Esophagus muscularis mucosa (tissue), 4 donors: Measurements from ENCODE around the gene GJD3. TPM values are rescaled to one million over a fixed set of nuclear protein-coding genes. Genes with fewer than 3 reads are reported as not detected.

Experiments
- DNase-seq: peaks from one replicate; pipeline ENCODE4 v3.0.0-alpha.2; 2017; ENCODE audit errors: extremely low spot score
- H3K27ac ChIP-seq, 4 donors: fragments of 200-600 bp; sonication (generic); replicated peaks in 1 of 4; 1 replicate in 3 of 4; 2 replicates in 1 of 4; pipeline ENCODE4 v1.5.1; 2016 to 2019; ENCODE audit warnings: mild to moderate bottlenecking in 1 of 4
- H3K27me3 ChIP-seq, 4 donors: fragments of 200-600 bp; sonication (generic); one replicate each; pipeline versions ENCODE4 v1.5.1 to v1.6.0; 2016 to 2019
- H3K36me3 ChIP-seq, 4 donors: fragments of 200-600 bp; sonication (generic); one replicate each; pipeline ENCODE4 v1.5.1; 2016 to 2019
- H3K4me1 ChIP-seq, 4 donors: fragments of 200-600 bp; sonication (generic); one replicate each; pipeline ENCODE4 v1.5.1; 2016 to 2019
- H3K4me3 ChIP-seq, 4 donors: fragments of 200-600 bp; sonication (generic); 1 replicate in 2 of 4; 2 replicates in 2 of 4; pipeline ENCODE4 v1.5.1; 2016 to 2019; ENCODE audit warnings: mild to moderate bottlenecking in 4 of 4, moderate library complexity in 1 of 4
- H3K9me3 ChIP-seq, 4 donors: fragments of 200-600 bp; sonication (generic); 1 replicate in 3 of 4; 2 replicates in 1 of 4; pipeline ENCODE4 v1.5.1; 2016 to 2019
- EP300 ChIP-seq: sonication (generic); formaldehyde crosslinking; IDR thresholded peaks from one replicate; pipeline ENCODE4 v1.6.1; 2017; ENCODE audit warnings: antibody characterized with exemption
- POLR2A ChIP-seq: fragments of 450-650 bp; IDR thresholded peaks from one replicate; pipeline ENCODE4 v1.6.1; 2017; ENCODE audit warnings: antibody characterized with exemption, moderate library complexity, mild to moderate bottlenecking, low read depth
- POLR2AphosphoS5 ChIP-seq, 2 donors: sonication (generic); formaldehyde crosslinking; IDR thresholded peaks; one replicate each; pipeline ENCODE4 v1.6.1; 2017; ENCODE audit warnings: antibody characterized with exemption in 2 of 2
- WGBS: methylation state at CpG from one replicate; pipeline ENCODE4 v1.1.5; 2018; 5-methylcytosine and 5-hydroxymethylcytosine counted together
- intact Hi-C: fragments of 100-400 bp; cut with DNase I; formaldehyde crosslinking; loops from one replicate; pipeline ENCODE4 v1.15.1; 2023
- total RNA-seq, 4 donors: library from RNA; depleted of rRNA; stranded (reverse); fragments of >200 nt; gene quantifications; one replicate each; pipeline versions ENCODE4 v1.1.0 to v1.2.1, GENCODE V29; 2016
- TF ChIP-seq, protein P1 (sequence below), 3 experiments: fragments of 200-600 bp in 2 of 3; fragments of 450-650 bp in 1 of 3; sonication (generic) in 2 of 3; IDR thresholded peaks; one replicate each; pipeline ENCODE4 v1.5.1; 2017 to 2019; ENCODE audit warnings: antibody characterized with exemption in 3 of 3, mild to moderate bottlenecking in 2 of 3, moderate library complexity in 1 of 3

Gene GJD3
- total RNA-seq, 4 donors from 2014 or later, result 0.40 to 0.50 TPM; not detected in 2

DNA sequence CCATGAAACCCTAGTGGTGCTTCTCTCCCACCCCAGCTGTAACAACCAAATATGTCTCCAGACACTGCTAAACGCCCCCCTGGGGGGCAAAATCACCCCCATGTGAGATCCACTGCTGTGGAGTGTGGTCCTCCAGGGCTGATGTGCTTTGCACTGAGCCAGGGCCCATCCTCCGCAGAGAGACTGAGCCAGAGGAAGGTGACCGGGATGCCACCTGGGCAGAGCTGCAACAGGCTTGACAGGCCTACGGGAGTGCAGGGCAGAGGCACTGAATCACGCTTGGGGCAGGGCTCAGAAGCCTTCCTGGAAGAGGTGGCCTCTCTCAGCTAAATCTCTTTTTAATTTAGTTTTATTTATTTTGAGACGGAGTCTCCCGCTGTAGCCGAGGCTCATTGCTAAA, 4.4 kb downstream of the GJD3 start:
- no peak overlapping the region for H3K27ac ChIP-seq
- no peak overlapping the region for H3K4me3 ChIP-seq
- peaks cover 0 to 8% (median 0%) of the 10 kb centered on the region in 4 donors for H3K27me3 ChIP-seq
- intact Hi-C loops, result loop anchor here (5.0 kb wide), 1 partner anchor 42 kb away; no protein-coding TSS in a partner anchor
- TF ChIP-seq POLR2AphosphoS5 (IDR thresholded peaks at IDR 0.05) (no peak), EP300 (no peak), POLR2A (no peak)
- TF ChIP-seq, protein P1, sequence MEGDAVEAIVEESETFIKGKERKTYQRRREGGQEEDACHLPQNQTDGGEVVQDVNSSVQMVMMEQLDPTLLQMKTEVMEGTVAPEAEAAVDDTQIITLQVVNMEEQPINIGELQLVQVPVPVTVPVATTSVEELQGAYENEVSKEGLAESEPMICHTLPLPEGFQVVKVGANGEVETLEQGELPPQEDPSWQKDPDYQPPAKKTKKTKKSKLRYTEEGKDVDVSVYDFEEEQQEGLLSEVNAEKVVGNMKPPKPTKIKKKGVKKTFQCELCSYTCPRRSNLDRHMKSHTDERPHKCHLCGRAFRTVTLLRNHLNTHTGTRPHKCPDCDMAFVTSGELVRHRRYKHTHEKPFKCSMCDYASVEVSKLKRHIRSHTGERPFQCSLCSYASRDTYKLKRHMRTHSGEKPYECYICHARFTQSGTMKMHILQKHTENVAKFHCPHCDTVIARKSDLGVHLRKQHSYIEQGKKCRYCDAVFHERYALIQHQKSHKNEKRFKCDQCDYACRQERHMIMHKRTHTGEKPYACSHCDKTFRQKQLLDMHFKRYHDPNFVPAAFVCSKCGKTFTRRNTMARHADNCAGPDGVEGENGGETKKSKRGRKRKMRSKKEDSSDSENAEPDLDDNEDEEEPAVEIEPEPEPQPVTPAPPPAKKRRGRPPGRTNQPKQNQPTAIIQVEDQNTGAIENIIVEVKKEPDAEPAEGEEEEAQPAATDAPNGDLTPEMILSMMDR (IDR thresholded peaks at IDR 0.05), result no peak
- no peak for DNase-seq
- no peaks in the 10 kb centered on the region for H3K9me3 ChIP-seq
- H3K36me3 ChIP-seq, result peaks cover 11 to 15% (median 13%) of the 10 kb centered on the region in 4 donors
- 82% methylated on average over 7 of the region's 8 CpGs for WGBS
- H3K4me1 ChIP-seq, result peaks cover 15 to 73% (median 45%) of the 10 kb centered on the region in 4 donors

DNA sequence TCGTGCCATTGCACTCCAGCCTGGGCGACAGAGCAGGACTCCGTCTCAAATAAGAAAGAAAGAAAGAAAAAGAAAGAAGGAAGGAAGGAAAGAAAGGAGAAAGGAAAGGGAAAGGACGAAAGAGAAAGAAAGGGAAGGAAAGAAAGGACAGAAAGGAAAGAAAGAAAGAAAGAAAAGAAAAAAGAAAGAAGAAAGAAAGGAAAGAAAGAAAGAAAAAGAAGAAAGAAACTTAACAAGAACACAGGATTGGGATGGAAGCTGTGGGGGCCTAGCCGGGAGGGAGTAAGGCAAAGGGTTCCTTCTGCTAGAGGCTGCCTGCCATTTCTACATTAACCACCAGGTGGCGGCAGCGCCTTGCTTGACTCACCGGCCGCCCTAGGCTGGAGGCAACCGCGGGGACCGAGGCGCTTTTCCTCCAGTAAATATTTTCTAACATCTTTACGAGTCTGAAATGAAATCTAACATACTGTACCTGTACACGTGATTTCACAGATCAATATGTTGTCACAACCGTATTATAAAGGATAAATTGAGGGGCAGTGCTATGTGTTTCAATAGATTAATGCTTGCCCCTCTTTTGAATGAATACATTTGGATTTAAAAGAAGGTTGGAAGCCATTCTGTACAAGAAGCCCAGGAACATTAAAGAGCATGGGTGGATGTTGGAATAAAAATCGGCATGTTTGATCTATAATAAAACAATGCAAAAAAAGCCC, 6.1 kb downstream of the GJD3 start:
- Histone ChIP-seq H3K27ac (peak overlapping the region; percentile 13 to 62 (median 50)), H3K4me1 (peaks cover 21 to 70% (median 43%) of the 10 kb centered on the region in 4 donors), H3K27me3 (peaks cover 0 to 1% (median 0%) of the 10 kb centered on the region in 4 donors), H3K36me3 (peaks cover 15 to 30% (median 27%) of the 10 kb centered on the region in 4 donors), H3K4me3 (no peak overlapping the region), H3K9me3 (no peaks in the 10 kb centered on the region)
- WGBS, result 10% methylated on average over 17 of the region's 17 CpGs
- TF ChIP-seq, protein P1 (IDR thresholded peaks at IDR 0.05), result peak; percentile 98 to 100 (median 99)
- TF ChIP-seq POLR2AphosphoS5 (IDR thresholded peaks at IDR 0.05) (peak in 1 of 2 donors; percentile 52), POLR2A (no peak), EP300 (no peak)
- intact Hi-C loops, result loop anchor here (2.0 to 5.0 kb wide), 3 partner anchors 156 to 202 kb away; no protein-coding TSS in a partner anchor
- DNase-seq, result peak; percentile 98

DNA sequence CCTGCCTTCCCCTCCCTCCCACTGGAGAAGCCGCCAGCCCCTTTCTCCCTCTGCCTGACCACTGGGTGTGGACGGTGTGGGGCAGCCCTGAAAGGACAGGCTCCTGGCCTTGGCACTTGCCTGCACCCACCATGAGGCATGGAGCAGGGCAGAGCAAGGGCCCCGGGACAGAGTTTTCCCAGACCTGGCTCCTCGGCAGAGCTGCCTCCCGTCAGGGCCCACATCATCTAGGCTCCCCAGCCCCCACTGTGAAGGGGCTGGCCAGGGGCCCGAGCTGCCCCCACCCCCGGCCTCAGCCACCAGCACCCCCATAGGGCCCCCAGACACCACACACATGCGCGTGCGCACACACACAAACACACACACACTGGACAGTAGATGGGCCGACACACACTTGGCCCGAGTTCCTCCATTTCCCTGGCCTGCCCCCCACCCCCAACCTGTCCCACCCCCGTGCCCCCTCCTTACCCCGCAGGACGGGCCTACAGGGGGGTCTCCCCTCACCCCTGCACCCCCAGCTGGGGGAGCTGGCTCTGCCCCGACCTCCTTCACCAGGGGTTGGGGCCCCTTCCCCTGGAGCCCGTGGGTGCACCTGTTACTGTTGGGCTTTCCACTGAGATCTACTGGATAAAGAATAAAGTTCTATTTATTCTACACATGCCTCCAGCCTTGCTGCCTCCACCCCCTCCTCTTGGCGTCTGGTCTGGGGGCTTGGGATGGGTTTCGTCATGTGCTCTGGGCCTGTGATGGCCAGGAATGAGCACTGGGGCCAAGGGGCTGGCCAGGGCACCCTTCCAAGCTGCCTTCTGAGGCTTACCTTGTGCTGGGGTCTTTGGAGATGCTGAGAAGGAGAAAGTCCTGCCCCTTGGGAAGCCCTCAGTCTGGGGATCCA, 7.3 kb downstream of the GJD3 start:
- Histone ChIP-seq H3K4me3 (no peak overlapping the region), H3K27me3 (no peaks in the 10 kb centered on the region), H3K36me3 (peaks cover 20 to 42% (median 40%) of the 10 kb centered on the region in 4 donors), H3K4me1 (peaks cover 16 to 66% (median 44%) of the 10 kb centered on the region in 4 donors), H3K27ac (peak overlapping the region; percentile 47 to 66 (median 61)), H3K9me3 (no peaks in the 10 kb centered on the region)
- no peak for DNase-seq
- WGBS, result 80% methylated on average over 3 of the region's 19 CpGs
- TF ChIP-seq, protein P1 (IDR thresholded peaks at IDR 0.05), result no peak
- TF ChIP-seq EP300, result no peak
- TF ChIP-seq POLR2AphosphoS5 (IDR thresholded peaks at IDR 0.05), result no peak
- no peak for TF ChIP-seq POLR2A
- intact Hi-C loops, result loop anchor here (2.0 to 5.0 kb wide), 3 partner anchors 58 to 175 kb away; no protein-coding TSS in a partner anchor

DNA sequence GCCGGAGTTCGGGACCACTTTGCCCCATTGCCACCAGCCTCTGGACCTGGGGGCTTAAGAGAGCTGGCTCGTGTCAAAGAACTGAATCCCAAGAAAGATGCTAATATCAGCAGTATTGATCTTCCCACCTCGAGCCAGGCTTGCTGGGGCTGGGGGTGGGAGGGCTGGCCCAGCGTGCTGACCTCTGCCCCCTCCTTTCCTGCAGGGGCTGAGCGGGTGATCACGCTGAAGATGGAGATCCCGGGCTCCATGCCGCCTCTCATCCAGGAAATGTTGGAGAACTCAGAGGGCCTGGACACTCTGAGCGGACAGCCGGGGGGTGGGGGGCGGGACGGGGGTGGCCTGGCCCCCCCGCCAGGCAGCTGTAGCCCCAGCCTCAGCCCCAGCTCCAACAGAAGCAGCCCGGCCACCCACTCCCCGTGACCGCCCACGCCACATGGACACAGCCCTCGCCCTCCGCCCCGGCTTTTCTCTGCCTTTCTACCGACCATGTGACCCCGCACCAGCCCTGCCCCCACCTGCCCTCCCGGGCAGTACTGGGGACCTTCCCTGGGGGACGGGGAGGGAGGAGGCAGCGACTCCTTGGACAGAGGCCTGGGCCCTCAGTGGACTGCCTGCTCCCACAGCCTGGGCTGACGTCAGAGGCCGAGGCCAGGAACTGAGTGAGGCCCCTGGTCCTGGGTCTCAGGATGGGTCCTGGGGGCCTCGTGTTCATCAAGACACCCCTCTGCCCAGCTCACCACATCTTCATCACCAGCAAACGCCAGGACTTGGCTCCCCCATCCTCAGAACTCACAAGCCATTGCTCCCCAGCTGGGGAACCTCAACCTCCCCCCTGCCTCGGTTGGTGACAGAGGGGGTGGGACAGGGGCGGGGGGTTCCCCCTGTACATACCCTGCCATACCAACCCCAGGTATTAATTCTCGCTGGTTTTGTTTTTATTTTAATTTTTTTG, 8.5 kb downstream of the GJD3 start:
- peaks cover 19 to 70% (median 56%) of the 10 kb centered on the region in 4 donors for H3K4me1 ChIP-seq
- DNase-seq, result no peak
- H3K4me3 ChIP-seq, result no peak overlapping the region
- TF ChIP-seq POLR2AphosphoS5 (IDR thresholded peaks at IDR 0.05), result peak in 1 of 2 donors; percentile 7
- no peak for TF ChIP-seq EP300
- 74% methylated on average over 15 of the region's 33 CpGs for WGBS
- intact Hi-C loops, result loop anchor here (1.0 to 5.0 kb wide), 4 partner anchors 53 to 176 kb away; no protein-coding TSS in a partner anchor
- peaks cover 26 to 54% (median 51%) of the 10 kb centered on the region in 4 donors for H3K36me3 ChIP-seq
- no peaks in the 10 kb centered on the region for H3K27me3 ChIP-seq
- H3K27ac ChIP-seq, result peak overlapping the region; percentile 47 to 66 (median 61)
- H3K9me3 ChIP-seq, result no peaks in the 10 kb centered on the region
